Keratinocyte (primary cell): ENCODE measurements around the gene FBXO34. TPM values are rescaled to one million over a fixed set of nuclear protein-coding genes. Genes with fewer than 3 reads are reported as not detected.

Experiments
- DNase-seq: peaks from one replicate; pipeline ENCODE4 v3.0.0-alpha.2; 2011; ENCODE audit warnings: low read depth, missing footprints, low spot score
- FAIRE-seq: peaks from 2 replicates; lab custom pipeline; 2011; peaks lifted over from hg19 to GRCh38; lab: Jason Lieb, UNC
- H2AFZ ChIP-seq: 2 replicates; pipeline ENCODE4 v1.6.0; 2012; ENCODE audit warnings: low read length, control low read depth, inconsistent platforms; ENCODE audit not compliant: control insufficient read depth
- H3K27ac ChIP-seq: 2 replicates; pipeline ENCODE4 v1.5.1; 2011; ENCODE audit warnings: low read length; ENCODE audit not compliant: control insufficient read depth, insufficient read depth
- H3K27me3 ChIP-seq: 3 replicates; pipeline ENCODE4 v1.6.0; 2011; ENCODE audit warnings: low read length; ENCODE audit not compliant: control insufficient read depth, insufficient read depth; ENCODE audit errors: extremely low read depth
- H3K36me3 ChIP-seq, 2 experiments: 2 replicates in 1 of 2; 3 replicates in 1 of 2; pipeline ENCODE4 v1.5.1; 2011; ENCODE audit warnings: low read length in 2 of 2, mild to moderate bottlenecking in 1 of 2; ENCODE audit not compliant: control insufficient read depth in 2 of 2, insufficient read depth in 2 of 2; ENCODE audit errors: extremely low read depth in 1 of 2
- H3K4me1 ChIP-seq: 3 replicates; pipeline ENCODE4 v1.5.1; 2011; ENCODE audit warnings: low read length; ENCODE audit not compliant: control insufficient read depth, insufficient read depth; ENCODE audit errors: extremely low read depth
- H3K4me2 ChIP-seq: 3 replicates; pipeline ENCODE4 v1.6.0; 2011; ENCODE audit warnings: low read depth, low read length; ENCODE audit not compliant: control insufficient read depth, insufficient read depth; ENCODE audit errors: extremely low read depth
- H3K4me3 ChIP-seq, 3 experiments: fragments of 200-600 bp in 1 of 3; sonication (generic) in 1 of 3; 2 replicates in 2 of 3; 3 replicates in 1 of 3; pipeline ENCODE4 v1.5.1; 2011 to 2016; ENCODE audit warnings: low read length in 3 of 3, mild to moderate bottlenecking in 3 of 3, control low read depth in 2 of 3, inconsistent platforms in 1 of 3, low read depth in 1 of 3, mixed read lengths in 1 of 3, mixed run types in 1 of 3, moderate library complexity in 1 of 3; ENCODE audit not compliant: control insufficient read depth in 2 of 3, insufficient read depth in 2 of 3; ENCODE audit errors: extremely low read depth in 1 of 3
- H3K79me2 ChIP-seq: 2 replicates; pipeline ENCODE4 v1.6.0; 2012; ENCODE audit warnings: low read length; ENCODE audit not compliant: control insufficient read depth, insufficient read depth
- H3K9ac ChIP-seq: 3 replicates; pipeline ENCODE4 v1.6.0; 2011; ENCODE audit warnings: low read length; ENCODE audit not compliant: control insufficient read depth, insufficient read depth; ENCODE audit errors: extremely low read depth
- H3K9me1 ChIP-seq: 3 replicates; pipeline ENCODE4 v1.6.0; 2011; ENCODE audit warnings: low read length; ENCODE audit not compliant: control insufficient read depth, insufficient read depth; ENCODE audit errors: extremely low read depth
- H3K9me3 ChIP-seq: 2 replicates; pipeline ENCODE4 v1.5.1; 2012; ENCODE audit warnings: low read depth, low read length; ENCODE audit not compliant: control insufficient read depth
- H4K20me1 ChIP-seq: 3 replicates; pipeline ENCODE4 v1.6.0; 2011; ENCODE audit warnings: low read length; ENCODE audit not compliant: control insufficient read depth, insufficient read depth; ENCODE audit errors: extremely low read depth
- CTCF ChIP-seq, 3 experiments: IDR thresholded peaks in 1 of 3; conservative IDR thresholded peaks in 1 of 3; optimal IDR thresholded peaks in 1 of 3; 2 replicates in 2 of 3; 3 replicates in 1 of 3; pipeline versions ENCODE3 to v1.5.1; 2011; ENCODE audit warnings: low read length in 3 of 3, mild to moderate bottlenecking in 3 of 3, moderate library complexity in 2 of 3, control low read depth in 1 of 3, inconsistent platforms in 1 of 3; ENCODE audit not compliant: insufficient read depth in 2 of 3; ENCODE audit errors: extremely low read depth in 1 of 3
- EZH2 ChIP-seq: IDR thresholded peaks from one replicate; pipeline ENCODE4 v1.6.1; 2012; ENCODE audit warnings: inconsistent platforms, mild to moderate bottlenecking, low read length, moderate library complexity
- dilution Hi-C: fragments of 300-500 bp; cut with MboI; formaldehyde crosslinking; loops from one replicate; pipeline ENCODE4 v1.7.0; 2020; ENCODE audit warnings: low sequenced_read_pairs; ENCODE audit not compliant: extremely low pct_ligation_motif_present
- polyA plus RNA-seq, 5 experiments: library from polyadenylated mRNA; depleted of rRNA in 3 of 5; stranded (reverse) in 3 of 5; stranded (forward) in 1 of 5; unstranded in 1 of 5; fragments of >200 nt; gene quantifications; 1 replicate in 1 of 5; 2 replicates in 3 of 5; 3 replicates in 1 of 5; pipeline versions ENCODE4 v1.2.1 to v1.2.3, GENCODE V29; 2011 to 2012; ENCODE audit warnings: missing spikeins in 2 of 5, low read depth in 1 of 5, low replicate concordance in 1 of 5

FBXO34 gene
- polyA plus RNA-seq, 1 donor (not counting 4 experiments of a cell fraction or from before 2014, with no cell fraction given), result 18.0 TPM

GRCh38 chr14:55318694-55319093, 47.5 kb downstream of the FBXO34 start:
- FAIRE-seq (no peak), DNase-seq (no peak)
- H3K9me1 ChIP-seq, result no peaks in the 10 kb centered on the region
- no peak overlapping the region for H3K9ac ChIP-seq
- dilution Hi-C loops, result no loop called here
- no peak overlapping the region for H2AFZ ChIP-seq
- no peaks in the 10 kb centered on the region for H4K20me1 ChIP-seq
- no peaks in the 10 kb centered on the region for H3K9me3 ChIP-seq
- TF ChIP-seq EZH2 (no peak), CTCF (optimal IDR thresholded peaks at IDR 0.05 in 1 of 3, IDR thresholded peaks at IDR 0.05 in 1 of 3, conservative IDR thresholded peaks at IDR 0.05 in 1 of 3; ENCODE audit: extremely low read depth in 1 of 3, insufficient read depth in 2 of 3, low read length in 3 of 3) (no peak)
- no peak overlapping the region for H3K27ac ChIP-seq
- H3K4me1 ChIP-seq, result no peaks in the 10 kb centered on the region
- no peak overlapping the region for H3K4me2 ChIP-seq
- H3K27me3 ChIP-seq, result no peaks in the 10 kb centered on the region
- H3K36me3 ChIP-seq, result peaks cover 0 to 1% of the 10 kb centered on the region in 2 experiments
- H3K79me2 ChIP-seq, result peaks cover 3% of the 10 kb centered on the region
- H3K4me3 ChIP-seq, result no peak overlapping the region

DNA sequence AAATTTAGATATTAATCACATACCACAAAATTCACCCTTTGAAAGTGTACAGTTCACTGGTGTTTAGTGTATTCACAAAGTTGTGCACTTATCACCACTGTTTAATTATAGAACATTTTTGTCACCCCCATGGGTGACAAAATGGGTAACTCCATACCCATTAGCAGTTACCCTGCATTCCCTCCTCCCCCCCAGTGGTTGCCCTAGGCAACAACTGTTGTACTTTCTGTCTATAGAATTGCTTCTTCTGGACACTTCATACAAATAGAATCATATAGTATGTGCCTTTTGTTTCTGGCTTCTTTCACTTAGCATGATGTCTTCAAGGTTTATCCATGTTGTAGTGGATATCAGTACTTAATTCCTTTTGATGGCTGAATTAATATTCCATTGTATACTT, 52.7 kb downstream of the FBXO34 start:
- Histone ChIP-seq H2AFZ (no peak overlapping the region), H3K4me3 (no peak overlapping the region), H3K9ac (no peak overlapping the region), H3K4me1 (no peaks in the 10 kb centered on the region), H3K27me3 (no peaks in the 10 kb centered on the region), H3K27ac (no peak overlapping the region), H3K9me1 (no peaks in the 10 kb centered on the region), H3K79me2 (peaks cover 11% of the 10 kb centered on the region), H3K4me2 (no peak overlapping the region), H3K9me3 (no peaks in the 10 kb centered on the region), H3K36me3 (peaks cover 0 to 1% of the 10 kb centered on the region in 2 experiments), H4K20me1 (no peaks in the 10 kb centered on the region)
- dilution Hi-C loops, result no loop called here
- no peak for DNase-seq
- TF ChIP-seq EZH2 (no peak), CTCF (optimal IDR thresholded peaks at IDR 0.05 in 1 of 3, IDR thresholded peaks at IDR 0.05 in 1 of 3, conservative IDR thresholded peaks at IDR 0.05 in 1 of 3; ENCODE audit: extremely low read depth in 1 of 3, insufficient read depth in 2 of 3, low read length in 3 of 3) (no peak)
- no peak for FAIRE-seq
